Stomach (tissue), 4 donors: Measurements from ENCODE around the gene HMGA1.
"Not testable (repeated sequence)": the region's sequence is repeated elsewhere in the genome, so short reads cannot be mapped to it uniquely, and the experiment has no call there.

ENCODE experiments used
- POLR2A ChIP-seq, 4 donors: fragments of 450-650 bp; IDR thresholded peaks; one replicate each; pipeline ENCODE4 v1.6.1; 2016; ENCODE audit warnings: antibody characterized with exemption in 4 of 4, control low read depth in 2 of 4, mild to moderate bottlenecking in 1 of 4, moderate library complexity in 1 of 4
- POLR2AphosphoS5 ChIP-seq, 3 donors: sonication (generic); formaldehyde crosslinking; IDR thresholded peaks; one replicate each; pipeline ENCODE4 v1.6.1; 2016; ENCODE audit warnings: antibody characterized with exemption in 3 of 3
- TF ChIP-seq, protein P1 (sequence below), 7 experiments: fragments of 450-650 bp in 4 of 7; fragments of 200-600 bp in 3 of 7; sonication (generic) in 3 of 7; IDR thresholded peaks; one replicate each; pipeline ENCODE4 v1.5.1; 2016 to 2019; ENCODE audit warnings: antibody characterized with exemption in 7 of 7, control low read depth in 2 of 7, mild to moderate bottlenecking in 1 of 7

DNA sequence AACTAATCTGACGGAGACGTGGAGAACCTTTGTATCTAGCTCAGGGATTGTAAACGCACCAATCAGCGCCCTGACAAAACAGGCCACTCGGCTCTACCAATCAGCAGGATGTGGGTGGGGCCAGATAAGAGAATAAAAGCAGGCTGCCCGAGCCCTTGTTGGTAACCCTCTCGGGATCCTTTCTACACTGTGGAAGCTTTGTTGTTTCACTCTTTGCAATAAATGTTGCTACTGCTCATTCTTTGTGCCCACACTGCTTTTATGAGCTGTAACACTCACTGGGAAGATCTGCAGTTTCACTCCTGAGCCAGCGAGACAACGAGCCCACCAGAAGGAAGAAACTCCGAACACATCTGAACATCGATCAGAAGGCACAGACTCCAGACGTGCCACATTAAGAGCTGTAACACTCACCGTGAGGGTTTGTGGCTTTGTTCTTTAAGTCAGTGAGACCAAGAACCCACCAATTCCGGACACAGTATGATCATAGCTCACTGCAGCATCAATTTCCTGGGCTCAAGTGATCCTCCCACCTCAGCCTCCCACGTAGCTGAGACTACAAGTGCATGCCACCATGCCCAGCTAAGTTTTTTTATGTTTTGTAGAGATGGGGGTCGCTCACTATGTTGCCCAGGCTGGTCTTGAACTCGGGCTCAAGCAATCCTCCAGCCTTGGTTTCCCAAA is 33.1 kb downstream of the HMGA1 start:
- TF ChIP-seq, protein P1, sequence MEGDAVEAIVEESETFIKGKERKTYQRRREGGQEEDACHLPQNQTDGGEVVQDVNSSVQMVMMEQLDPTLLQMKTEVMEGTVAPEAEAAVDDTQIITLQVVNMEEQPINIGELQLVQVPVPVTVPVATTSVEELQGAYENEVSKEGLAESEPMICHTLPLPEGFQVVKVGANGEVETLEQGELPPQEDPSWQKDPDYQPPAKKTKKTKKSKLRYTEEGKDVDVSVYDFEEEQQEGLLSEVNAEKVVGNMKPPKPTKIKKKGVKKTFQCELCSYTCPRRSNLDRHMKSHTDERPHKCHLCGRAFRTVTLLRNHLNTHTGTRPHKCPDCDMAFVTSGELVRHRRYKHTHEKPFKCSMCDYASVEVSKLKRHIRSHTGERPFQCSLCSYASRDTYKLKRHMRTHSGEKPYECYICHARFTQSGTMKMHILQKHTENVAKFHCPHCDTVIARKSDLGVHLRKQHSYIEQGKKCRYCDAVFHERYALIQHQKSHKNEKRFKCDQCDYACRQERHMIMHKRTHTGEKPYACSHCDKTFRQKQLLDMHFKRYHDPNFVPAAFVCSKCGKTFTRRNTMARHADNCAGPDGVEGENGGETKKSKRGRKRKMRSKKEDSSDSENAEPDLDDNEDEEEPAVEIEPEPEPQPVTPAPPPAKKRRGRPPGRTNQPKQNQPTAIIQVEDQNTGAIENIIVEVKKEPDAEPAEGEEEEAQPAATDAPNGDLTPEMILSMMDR (IDR thresholded peaks at IDR 0.05): not testable (repeated sequence)
- not testable (repeated sequence) for TF ChIP-seq POLR2A, POLR2AphosphoS5 (IDR thresholded peaks at IDR 0.05)
